GM21576 (cell line): ENCODE measurements around the gene OSGIN1.
A peak's percentile ranks its signal among the peaks of the same experiment; 100 is the strongest.

Experiments used
- ATAC-seq: cut with Tn5 transposase; IDR thresholded peaks from one replicate; pipeline ENCODE4 v1.9.1; 2021; ENCODE audit warnings: mild to moderate bottlenecking, moderate library complexity; ENCODE audit not compliant: unreplicated experiment

The OSGIN1 gene

GRCh38 chr16:83952940-83953795 is at the start of gene OSGIN1:
Gene OSGIN1 (plus strand): TSS chr16:83953240. CDS start chr16:83957672, 4,432 bp downstream.
- peak; percentile 80 for ATAC-seq

GRCh38 chr16:83903751-83904150 is 49.3 kb upstream of the OSGIN1 start:
- no peak for ATAC-seq

- no peak for ATAC-seq
Observed at GRCh38 chr16:83906683-83907082, 46.4 kb upstream of the OSGIN1 start.

GRCh38 chr16:83907111-83907510 is 45.9 kb upstream of the OSGIN1 start:
- no peak for ATAC-seq

- no peak for ATAC-seq
Observed at GRCh38 chr16:83907631-83908250, 45.3 kb upstream of the OSGIN1 start.

- ATAC-seq: no peak
Observed at GRCh38 chr16:83908798-83909197, 44.2 kb upstream of the OSGIN1 start.

- no peak for ATAC-seq
Observed at GRCh38 chr16:83911290-83911689, 41.8 kb upstream of the OSGIN1 start.

GRCh38 chr16:83912519-83913244 is 40.4 kb upstream of the OSGIN1 start:
- ATAC-seq: no peak

- ATAC-seq: no peak
Observed at GRCh38 chr16:83913245-83913633, 39.8 kb upstream of the OSGIN1 start.

GRCh38 chr16:83914091-83914710 is 38.8 kb upstream of the OSGIN1 start:
- ATAC-seq: no peak

- ATAC-seq: no peak
Observed at GRCh38 chr16:83915081-83915480, 38.0 kb upstream of the OSGIN1 start.

GRCh38 chr16:83915491-83915890 is 37.5 kb upstream of the OSGIN1 start:
- no peak for ATAC-seq

GRCh38 chr16:83917152-83918120 is 35.6 kb upstream of the OSGIN1 start:
- no peak for ATAC-seq

- ATAC-seq: no peak
Observed at GRCh38 chr16:83920894-83921491, 32.0 kb upstream of the OSGIN1 start.

- no peak for ATAC-seq
Observed at GRCh38 chr16:83923581-83924365, 29.3 kb upstream of the OSGIN1 start.

- no peak for ATAC-seq
Observed at GRCh38 chr16:83924686-83925085, 28.4 kb upstream of the OSGIN1 start.

- no peak for ATAC-seq
Observed at GRCh38 chr16:83925095-83925905, 27.7 kb upstream of the OSGIN1 start.
